ENCODE data around the gene TRAPPC6A.

DNA sequence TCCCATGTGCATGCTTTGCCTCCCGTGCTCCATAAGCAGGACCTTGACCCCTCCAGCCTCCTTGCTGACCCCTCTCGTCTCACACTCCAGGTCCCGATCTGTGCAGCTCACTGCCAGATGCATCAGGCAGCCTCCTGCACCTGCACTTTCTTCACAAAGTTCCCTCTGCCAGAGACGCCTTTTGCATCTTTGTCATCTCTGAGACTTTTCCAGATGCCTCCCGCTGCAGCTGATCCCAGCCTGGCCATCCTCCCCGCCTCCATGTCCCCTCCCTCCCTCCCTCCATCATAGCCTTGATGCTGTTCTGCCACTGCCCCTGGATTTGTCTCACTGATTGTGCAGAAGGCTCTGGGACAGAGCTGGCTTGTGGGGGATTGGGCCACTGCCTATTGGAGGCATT is 55.2 kb downstream of the TRAPPC6A start:
- TF ChIP-seq, protein P1, sequence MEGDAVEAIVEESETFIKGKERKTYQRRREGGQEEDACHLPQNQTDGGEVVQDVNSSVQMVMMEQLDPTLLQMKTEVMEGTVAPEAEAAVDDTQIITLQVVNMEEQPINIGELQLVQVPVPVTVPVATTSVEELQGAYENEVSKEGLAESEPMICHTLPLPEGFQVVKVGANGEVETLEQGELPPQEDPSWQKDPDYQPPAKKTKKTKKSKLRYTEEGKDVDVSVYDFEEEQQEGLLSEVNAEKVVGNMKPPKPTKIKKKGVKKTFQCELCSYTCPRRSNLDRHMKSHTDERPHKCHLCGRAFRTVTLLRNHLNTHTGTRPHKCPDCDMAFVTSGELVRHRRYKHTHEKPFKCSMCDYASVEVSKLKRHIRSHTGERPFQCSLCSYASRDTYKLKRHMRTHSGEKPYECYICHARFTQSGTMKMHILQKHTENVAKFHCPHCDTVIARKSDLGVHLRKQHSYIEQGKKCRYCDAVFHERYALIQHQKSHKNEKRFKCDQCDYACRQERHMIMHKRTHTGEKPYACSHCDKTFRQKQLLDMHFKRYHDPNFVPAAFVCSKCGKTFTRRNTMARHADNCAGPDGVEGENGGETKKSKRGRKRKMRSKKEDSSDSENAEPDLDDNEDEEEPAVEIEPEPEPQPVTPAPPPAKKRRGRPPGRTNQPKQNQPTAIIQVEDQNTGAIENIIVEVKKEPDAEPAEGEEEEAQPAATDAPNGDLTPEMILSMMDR (IDR thresholded peaks at IDR 0.05 in 4 of 5, conservative IDR thresholded peaks at IDR 0.05 in 1 of 5), result no peak
- no peak for TF ChIP-seq POLR2A (IDR thresholded peaks at IDR 0.05)
